Limb (tissue), 2 donors: ENCODE measurements around the gene MTMR10.

Experiments used
- DNase-seq, 2 donors: peaks; one replicate each; pipeline ENCODE4 v3.0.0-alpha.2; 2016; ENCODE audit errors: extremely low spot score in 2 of 2

Gene MTMR10

GRCh38 chr15:30958219-30958618 is 33.2 kb downstream of the MTMR10 start:
- no peak for DNase-seq

DNA sequence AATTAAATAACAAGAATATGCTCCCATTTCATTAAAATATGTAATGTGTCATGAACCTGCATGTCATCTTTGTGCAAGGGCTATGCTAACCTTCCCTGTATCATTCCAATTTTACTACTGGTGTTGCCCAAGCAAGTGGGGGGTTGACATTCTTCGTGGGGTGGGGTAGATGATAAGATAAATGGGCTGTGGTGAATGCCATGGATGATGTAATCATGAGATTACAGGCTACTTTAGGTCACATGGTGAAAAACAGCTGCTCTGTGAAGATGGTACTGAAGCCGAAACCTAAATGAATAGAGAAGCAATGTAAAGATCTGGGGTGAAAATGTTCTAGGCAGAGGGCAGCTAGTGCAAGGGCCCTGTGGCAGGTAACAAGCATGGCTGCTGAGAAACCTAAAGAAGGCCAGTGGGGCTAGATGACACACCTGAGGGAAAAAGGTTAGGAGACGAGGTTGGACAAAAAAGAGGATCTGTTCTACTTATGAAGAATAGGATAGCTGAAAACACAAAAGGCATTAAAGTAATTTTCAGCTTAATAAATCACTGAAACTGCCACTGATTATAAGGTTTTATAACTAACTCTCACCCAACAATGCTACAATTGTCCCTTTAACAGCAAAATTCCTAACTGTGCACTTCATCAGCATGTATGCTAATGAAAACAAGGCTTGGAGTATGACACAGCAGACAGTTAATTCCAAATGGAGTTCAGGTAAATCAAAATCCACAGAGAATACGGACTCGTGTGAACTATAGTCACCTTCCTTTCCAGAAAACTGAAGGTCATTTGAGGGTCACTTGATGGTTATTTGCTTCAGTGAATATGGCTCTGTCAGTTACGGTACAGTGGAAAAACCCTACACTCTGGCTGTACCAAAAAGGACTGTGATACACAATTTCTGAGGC is 35.0 kb downstream of the MTMR10 start:
- DNase-seq: no peak

DNA sequence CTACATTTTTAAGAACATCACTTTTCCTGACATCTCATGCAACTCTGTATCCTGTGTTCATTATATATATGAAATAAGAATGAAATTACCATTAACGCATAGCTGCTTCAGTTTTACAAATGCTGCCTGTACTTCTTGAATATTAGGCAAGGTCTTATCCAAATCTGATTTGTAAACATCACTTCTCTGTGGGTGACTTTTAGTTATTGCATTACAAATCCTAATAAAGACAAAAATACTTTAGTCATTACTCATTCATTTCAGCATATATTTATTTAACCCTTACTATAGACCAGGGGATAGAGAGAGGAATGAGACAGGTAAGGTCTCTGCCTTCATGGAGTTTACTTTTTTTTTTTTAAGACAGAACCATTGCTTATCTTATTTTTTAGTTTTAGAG is 36.8 kb downstream of the MTMR10 start:
- no peak for DNase-seq

GRCh38 chr15:30953731-30954378 is 37.6 kb downstream of the MTMR10 start:
- no peak for DNase-seq

DNA sequence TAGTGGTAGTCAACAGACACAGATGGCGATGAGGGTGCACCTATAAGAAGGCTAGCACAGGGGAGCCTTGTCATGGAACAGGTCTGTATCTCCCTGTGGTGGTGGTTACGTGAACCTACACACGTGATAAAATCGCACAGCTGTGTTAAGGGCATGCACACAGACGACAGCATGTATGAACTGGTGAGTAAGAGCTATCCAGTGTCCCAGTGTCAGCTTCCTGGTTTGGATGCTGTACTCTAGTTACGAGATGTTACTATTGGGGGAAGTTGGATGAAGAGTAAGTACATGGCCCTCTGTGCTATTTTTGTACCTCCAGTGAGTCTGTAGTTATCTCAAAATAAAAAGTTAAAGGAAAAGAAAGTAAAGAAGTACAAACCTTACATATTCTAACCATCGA is 38.2 kb downstream of the MTMR10 start:
- no peak for DNase-seq

DNA sequence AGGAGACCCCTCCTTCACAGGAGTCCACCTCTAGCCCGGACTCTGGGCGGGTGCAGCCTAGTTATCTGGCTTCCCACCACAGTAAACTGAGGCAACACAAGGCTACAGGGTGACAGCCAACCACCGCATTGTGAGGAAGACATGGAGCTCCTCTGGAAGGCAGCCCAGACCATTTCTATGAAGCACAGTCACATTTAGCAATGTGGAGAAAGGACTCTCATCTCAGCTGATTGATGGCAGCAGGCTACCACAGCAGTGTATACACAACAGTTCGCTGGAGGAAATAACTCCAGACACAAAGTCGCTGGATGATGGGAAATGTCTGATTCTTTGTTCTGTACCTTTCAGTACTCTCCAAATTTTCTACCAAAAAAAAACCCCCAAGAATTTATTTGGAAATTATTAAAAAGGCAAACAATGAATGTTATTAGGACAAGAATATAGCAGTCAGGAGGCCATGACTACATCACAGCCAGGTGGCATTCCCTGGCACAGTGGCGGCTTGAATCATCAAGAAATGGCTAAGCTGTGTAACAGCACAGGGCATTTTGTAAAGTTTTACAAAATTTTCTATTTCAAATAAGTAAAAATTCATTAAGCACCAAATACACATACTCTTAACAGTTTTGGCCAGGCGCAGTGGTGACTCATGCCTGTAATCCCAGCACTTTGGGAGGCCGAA is 47.6 kb downstream of the MTMR10 start:
- DNase-seq: no peak

DNA sequence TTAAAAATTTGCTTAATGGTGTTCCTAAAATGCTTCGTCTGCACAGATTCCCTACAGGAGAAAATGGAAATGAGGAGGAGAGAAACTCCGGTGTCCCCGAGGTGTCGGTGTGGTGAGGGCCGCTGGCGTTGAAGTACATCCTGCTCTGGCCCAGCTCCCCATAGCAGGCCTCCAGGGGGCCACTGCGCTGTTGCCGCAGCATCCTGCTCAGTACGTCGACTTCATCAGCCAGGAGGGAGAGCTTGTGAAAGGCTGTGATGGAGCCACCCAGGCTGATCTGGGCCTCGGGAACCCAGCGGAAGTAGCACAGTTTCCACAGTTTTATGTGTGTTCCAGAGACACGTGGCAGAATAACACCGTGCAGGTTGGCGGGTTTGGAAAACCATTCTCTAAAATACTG is 49.9 kb downstream of the MTMR10 start:
- no peak for DNase-seq

- DNase-seq: no peak
Measured at GRCh38 chr15:30940359-30940758, 51.1 kb downstream of the MTMR10 start.

DNA sequence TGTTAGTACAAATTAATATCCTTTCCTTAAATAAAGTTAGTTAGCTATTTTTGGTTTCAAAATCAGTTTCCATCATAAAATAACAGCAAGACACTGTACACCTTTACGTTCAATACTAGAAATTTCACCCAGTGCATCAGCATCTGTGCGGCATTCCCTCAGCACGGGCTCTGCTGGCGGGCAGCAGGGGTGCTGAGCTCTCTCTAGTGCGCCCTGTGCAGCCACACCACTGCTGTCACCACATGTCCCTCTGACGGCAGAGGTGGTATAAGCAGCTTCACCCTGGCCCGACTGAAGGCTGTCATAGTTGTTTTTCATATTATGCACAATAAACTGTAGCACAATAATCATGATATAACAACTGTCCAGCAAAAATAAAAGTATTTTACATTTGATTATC is 52.3 kb downstream of the MTMR10 start:
- no peak for DNase-seq

- no peak for DNase-seq
Measured at GRCh38 chr15:30933293-30933692, 58.1 kb downstream of the MTMR10 start.

- no peak for DNase-seq
Measured at GRCh38 chr15:30930422-30930821, 61.0 kb downstream of the MTMR10 start.

DNA sequence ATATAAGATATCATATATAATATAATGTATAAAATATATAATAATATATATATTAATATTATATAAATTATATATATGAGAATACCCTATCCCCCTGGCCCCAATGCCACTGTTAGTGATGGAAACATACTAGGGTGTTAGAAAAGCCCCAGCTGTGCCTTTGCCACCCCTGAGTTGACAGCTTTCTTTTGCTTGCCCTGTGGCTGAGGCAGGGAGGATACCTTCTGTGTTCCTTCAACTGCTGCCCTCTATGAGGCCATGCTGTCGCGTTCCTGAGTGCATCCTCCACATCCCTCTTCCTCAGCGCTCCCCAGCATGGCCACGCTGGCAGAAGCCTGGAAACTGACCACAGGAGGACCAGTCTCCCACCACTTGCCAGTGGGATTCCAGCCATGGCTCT is 61.4 kb downstream of the MTMR10 start:
- DNase-seq: no peak

DNA sequence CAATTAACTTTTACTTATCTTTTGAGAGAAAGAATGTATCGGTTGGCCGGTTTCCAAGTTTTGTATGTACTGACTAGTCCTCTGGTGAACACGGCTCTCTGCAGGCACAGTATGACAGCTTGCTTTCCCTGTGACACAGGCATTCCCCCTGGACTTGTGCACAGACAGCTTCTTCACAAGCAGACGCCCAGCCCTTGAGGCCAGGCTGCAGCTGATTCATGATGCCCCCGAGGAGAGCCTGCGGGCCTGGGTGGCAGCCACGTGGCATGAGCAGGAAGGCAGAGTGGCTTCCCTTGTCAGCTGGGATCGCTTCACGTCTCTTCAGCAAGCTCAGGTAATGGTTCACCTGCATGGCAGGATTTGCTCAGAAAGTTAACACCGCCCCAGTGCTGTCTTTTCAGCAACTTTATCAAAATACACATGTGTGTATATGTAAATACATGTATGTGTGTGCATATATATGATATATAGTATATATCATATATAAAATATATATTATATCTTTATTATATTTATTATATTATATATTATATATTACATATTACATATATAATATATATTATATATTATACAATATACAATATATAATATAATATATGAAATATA is 62.3 kb downstream of the MTMR10 start:
- no peak for DNase-seq

DNA sequence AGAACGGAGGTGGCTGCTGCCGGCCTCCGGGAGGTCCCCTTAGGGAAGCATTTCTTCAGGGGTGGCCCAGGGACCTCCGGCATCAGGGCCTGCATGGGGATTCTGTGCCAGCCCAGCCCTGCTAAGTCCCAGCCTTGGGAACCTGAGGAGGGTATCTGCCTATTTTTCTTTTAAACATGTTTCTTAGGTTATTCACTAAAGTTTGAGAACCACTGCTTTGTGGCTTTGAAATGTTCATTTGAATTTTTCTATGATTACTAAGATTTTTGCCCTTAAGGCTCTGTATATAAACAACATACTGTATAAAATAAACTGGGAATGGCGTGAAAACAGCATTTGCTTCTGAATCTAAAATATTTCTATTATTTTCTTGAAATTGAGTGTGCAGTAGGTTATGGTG is 63.4 kb downstream of the MTMR10 start:
- no peak for DNase-seq

DNA sequence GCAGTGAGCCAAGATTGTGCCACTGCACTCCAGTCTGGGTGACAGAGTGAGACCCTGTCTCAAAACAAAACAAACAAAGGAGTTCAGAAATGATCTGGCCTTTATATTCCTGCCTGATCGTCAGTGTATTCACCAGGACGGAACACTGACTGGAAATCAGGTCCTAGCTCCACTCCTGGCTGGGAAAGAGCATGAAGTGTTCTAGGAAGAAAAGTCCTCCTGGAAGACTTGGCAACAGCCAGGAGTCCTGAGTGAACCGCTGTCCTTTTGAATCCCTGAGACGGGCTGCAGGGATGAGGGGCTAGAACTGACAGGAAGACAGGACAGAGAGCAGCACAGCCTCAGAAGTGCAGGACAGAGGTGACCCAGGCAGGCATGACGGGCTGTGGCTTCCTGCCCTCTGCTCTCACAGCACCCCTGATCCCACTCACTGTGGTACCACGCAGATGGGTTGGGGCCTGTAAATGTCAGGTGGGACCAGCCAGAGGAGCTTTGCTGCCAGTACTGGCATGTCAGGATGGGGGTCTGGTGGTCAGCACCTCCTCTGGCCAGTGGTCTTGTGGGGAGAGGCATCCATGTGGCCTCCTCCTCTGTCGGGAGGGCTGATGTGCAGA is 64.2 kb downstream of the MTMR10 start:
- no peak for DNase-seq

- DNase-seq: no peak
Measured at GRCh38 chr15:30926161-30926560, 65.3 kb downstream of the MTMR10 start.

GRCh38 chr15:30925686-30926085 is 65.7 kb downstream of the MTMR10 start:
- DNase-seq: no peak

GRCh38 chr15:30924353-30924752 is 67.1 kb downstream of the MTMR10 start:
- no peak for DNase-seq

GRCh38 chr15:30923429-30923828 is 68.0 kb downstream of the MTMR10 start:
- no peak for DNase-seq

DNA sequence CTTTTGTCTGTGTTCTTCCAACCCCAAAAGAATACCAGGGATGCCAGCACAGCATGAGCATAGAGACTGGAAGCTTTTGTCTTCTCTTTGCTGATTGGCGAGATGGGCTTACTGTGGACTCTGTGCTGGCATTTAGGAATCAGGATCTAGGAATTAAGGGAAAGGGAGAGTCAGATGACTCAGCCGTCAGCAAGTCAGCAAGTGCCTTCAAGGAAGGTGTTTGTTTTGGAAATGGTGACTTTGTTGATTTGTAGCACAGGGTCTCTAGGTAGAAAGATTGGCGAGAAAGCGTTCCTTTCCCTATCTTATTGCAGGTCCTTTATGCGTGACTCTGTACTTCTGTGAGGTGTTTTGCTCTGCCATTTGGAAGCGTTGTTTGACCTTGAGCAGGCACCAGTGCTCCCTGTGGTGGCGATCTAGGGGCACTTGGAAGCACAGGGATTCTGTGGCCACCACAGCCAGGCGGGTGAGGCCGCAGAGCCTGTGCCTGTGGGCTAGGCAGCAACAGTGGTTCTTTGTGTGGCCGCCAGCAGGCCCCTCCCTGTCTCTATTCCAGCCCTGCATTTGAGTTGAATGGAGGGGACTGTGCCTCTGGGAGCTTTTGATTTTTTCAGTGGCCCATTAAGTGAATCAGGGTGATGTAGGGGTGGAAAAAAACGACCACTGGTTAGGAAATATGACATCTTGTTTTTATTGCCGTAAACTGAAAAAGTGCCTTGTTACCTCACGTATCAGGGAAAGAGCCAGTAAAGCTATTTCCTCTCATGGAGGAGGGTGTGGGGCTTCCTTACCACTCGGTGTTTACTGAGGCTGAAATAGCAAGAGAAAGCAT is 68.7 kb downstream of the MTMR10 start:
- DNase-seq: peak; percentile 8 to 68
